ENCODE data around the gene ZCWPW1.

The ZCWPW1 gene

GRCh38 chr7:100400041-100400440 lies 28.5 kb downstream of the ZCWPW1 start:
- no peak for DNase-seq (ENCODE audit: extremely low read depth, low read depth)
- no peak for TF ChIP-seq CTCF (IDR thresholded peaks at IDR 0.05; ENCODE audit: low read depth, low read length, missing control alignments)
- H3K4me3 ChIP-seq (replicated peaks; ENCODE audit: low read depth, low read length), result no peak overlapping the region

- no peak for DNase-seq (ENCODE audit: extremely low read depth, low read depth)
- no peak overlapping the region for H3K4me3 ChIP-seq (replicated peaks; ENCODE audit: low read depth, low read length)
- no peak for TF ChIP-seq CTCF (IDR thresholded peaks at IDR 0.05; ENCODE audit: low read depth, low read length, missing control alignments)
These were observed 30.3 kb downstream of the ZCWPW1 start for GRCh38 chr7:100398239-100398638.

GRCh38 chr7:100397315-100398081 lies 31.0 kb downstream of the ZCWPW1 start:
- DNase-seq (ENCODE audit: extremely low read depth, low read depth), result no peak
- no peak for TF ChIP-seq CTCF (IDR thresholded peaks at IDR 0.05; ENCODE audit: low read depth, low read length, missing control alignments)
- no peak overlapping the region for H3K4me3 ChIP-seq (replicated peaks; ENCODE audit: low read depth, low read length)

GRCh38 chr7:100396421-100396982 lies 32.0 kb downstream of the ZCWPW1 start:
- no peak for TF ChIP-seq CTCF (IDR thresholded peaks at IDR 0.05; ENCODE audit: low read depth, low read length, missing control alignments)
- DNase-seq (ENCODE audit: extremely low read depth, low read depth), result no peak
- no peak overlapping the region for H3K4me3 ChIP-seq (replicated peaks; ENCODE audit: low read depth, low read length)

GRCh38 chr7:100394077-100394476 lies 34.4 kb downstream of the ZCWPW1 start:
- TF ChIP-seq CTCF (IDR thresholded peaks at IDR 0.05; ENCODE audit: low read depth, low read length, missing control alignments), result no peak
- DNase-seq (ENCODE audit: extremely low read depth, low read depth), result no peak
- H3K4me3 ChIP-seq (replicated peaks; ENCODE audit: low read depth, low read length), result no peak overlapping the region

- no peak for TF ChIP-seq CTCF (IDR thresholded peaks at IDR 0.05; ENCODE audit: low read depth, low read length, missing control alignments)
- DNase-seq (ENCODE audit: extremely low read depth, low read depth), result no peak
- H3K4me3 ChIP-seq (replicated peaks; ENCODE audit: low read depth, low read length), result no peak overlapping the region
These were observed 35.1 kb downstream of the ZCWPW1 start for GRCh38 chr7:100393233-100393905.
